Activated CD4-positive, alpha-beta T cell treated with anti-CD3 and anti-CD28 coated beads, Interleukin-2, amount 50 U/mL, for 24 hours (primary cell): ENCODE data around the gene CYP4F3.
"Not testable (repeated sequence)": the region's sequence is repeated elsewhere in the genome, so short reads cannot be mapped to it uniquely, and the experiment has no call there.

Source experiments
- DNase-seq, 2 donors: peaks; one replicate each; pipeline ENCODE4 v3.0.0-alpha.2; 2020; ENCODE audit warnings: low read depth in 1 of 2, low spot score in 1 of 2

Gene CYP4F3, protein sequence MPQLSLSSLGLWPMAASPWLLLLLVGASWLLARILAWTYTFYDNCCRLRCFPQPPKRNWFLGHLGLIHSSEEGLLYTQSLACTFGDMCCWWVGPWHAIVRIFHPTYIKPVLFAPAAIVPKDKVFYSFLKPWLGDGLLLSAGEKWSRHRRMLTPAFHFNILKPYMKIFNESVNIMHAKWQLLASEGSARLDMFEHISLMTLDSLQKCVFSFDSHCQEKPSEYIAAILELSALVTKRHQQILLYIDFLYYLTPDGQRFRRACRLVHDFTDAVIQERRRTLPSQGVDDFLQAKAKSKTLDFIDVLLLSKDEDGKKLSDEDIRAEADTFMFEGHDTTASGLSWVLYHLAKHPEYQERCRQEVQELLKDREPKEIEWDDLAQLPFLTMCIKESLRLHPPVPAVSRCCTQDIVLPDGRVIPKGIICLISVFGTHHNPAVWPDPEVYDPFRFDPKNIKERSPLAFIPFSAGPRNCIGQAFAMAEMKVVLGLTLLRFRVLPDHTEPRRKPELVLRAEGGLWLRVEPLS

DNA sequence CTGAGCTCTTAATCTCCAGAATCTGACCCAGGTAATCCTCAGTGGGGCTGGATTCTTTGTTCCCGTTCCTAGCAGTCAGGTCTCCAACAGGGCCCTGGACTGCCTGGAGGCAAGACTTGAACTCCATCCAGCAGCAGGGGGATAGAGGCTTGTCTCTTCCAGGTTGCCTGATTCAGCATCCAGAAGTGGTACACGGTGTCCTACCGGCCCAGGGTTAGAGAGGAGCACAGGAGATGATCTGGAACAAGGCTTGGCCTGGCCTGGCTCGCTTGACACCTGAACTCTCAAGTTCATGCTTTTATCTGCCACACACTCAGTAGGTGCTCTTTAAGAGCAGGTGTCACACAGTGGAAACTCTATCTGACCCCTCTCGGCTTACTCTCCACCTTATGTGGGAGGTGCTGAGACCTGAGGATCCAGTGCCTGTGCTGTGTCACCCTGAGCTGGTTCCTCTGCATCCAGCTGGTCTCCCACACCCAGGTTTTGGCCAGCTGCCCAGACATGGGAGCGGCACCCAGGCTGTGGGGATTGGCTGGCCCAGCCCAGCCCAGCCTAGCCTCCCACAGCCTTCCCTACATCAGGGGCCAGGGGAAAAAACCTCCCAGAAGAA, at the start of gene CYP4F3:
TSS of gene CYP4F3 (plus strand) at position 604 of the 610 bp plus-strand sequence. CDS start 519 bp downstream, outside the sequence.
- no peak for DNase-seq

- DNase-seq, result no peak
Observed at GRCh38 chr19:15591796-15592195, 48.9 kb upstream of the CYP4F3 start.

- not testable (repeated sequence) for DNase-seq
Observed at GRCh38 chr19:15592506-15592905, 48.2 kb upstream of the CYP4F3 start.

GRCh38 chr19:15593766-15594165, 46.9 kb upstream of the CYP4F3 start:
- DNase-seq, result not testable (repeated sequence)

DNA sequence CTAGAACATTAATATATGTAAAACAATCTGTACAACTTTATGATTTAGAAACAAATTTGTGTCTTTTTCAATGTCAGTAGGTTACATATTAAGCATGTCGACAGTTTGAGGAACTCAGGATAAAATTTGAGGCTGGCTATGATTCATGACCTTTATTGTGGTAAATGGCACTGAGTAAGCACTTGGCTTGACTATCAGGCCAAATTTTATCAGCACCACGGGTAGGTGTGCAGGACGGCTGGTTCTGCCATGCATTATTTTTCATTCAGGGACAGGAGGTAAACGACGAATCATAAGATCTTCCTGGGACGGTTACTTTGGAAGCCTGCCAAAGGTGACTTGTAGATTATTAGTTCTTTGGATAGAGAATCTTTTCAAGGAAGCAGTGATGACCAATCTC, 45.6 kb upstream of the CYP4F3 start:
- no peak for DNase-seq

DNA sequence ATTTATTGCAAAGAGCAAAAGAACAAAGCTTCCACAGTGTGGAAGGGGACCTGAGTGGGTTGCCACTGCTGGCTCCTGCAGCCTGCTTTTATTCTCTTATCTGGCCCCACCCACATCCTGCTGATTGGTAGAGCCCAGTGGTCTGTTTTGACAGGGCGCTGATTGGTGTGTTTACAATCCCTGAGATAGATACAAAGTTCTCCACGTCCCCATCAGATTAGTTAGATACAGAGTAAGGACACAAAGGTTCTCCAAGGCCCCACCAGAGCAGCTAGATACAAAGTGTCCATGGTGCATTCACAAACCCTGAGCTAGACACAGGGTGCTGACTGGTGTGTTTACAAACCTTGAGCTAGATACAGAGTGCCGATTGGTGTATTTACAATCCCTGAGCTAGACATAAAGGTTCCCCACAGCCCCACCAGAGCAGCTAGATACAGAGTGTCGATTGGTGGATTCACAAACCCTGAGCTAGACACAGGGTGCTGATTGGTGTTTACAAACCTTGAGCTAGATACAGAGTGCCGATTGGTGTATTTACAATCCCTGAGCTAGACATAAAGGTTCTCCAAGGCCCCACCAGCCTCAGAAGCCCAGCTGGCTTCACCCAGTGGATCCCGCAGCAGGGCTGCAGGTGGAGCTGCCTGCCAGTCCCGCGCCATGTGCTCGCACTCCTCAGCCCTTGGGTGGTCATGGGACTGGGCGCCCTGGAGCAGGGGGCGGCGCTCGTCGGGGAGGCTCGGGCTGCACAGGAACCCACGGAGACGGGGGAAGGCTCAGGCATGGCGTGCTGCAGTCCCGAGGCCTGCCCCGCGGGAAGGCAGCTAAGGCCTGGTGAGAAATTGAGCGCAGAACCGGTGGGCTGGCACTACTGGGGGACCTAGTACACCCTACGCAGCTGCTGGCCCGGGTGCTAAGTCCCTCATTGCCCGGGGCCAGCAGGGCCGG, 32.4 kb upstream of the CYP4F3 start:
- not testable (repeated sequence) for DNase-seq

DNA sequence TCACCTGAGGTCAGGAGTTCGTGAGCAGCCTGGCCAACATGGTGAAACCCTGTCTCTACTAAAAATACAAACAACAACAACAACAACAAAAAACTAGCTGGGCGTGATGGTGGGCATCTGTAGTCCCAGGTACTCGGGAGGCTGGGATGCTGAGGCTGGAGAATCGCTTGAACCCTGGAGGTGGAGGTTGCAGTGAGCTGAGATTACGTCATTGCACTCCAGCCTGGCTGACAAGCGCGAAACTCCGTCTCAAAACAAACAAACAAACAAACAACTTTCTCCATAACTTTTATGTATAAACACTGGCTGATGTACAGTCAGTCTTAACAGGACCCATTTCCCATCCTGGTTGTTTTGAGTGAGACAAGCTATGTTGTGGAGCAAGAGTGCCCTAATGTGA, 31.4 kb upstream of the CYP4F3 start:
- DNase-seq, result no peak

DNA sequence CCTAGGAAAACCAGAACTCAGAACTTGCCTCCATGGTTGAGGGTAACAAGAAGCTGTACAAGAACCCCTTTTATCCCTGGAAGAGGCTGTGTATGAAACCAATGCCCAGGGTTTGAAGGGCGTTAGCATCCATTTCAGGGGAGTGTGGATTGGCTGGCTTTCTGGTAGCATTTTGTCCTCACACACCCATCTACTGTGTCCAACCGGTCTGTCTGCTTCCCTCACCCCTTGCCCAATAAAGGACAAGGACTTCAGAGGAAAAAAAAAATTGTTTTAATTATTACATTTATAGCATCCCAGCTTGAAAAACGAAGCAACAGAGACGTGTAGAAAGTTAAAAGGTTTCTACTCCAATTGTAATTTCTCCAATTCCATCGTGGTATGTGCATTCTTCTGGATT, 28.4 kb upstream of the CYP4F3 start:
- no peak for DNase-seq

DNA sequence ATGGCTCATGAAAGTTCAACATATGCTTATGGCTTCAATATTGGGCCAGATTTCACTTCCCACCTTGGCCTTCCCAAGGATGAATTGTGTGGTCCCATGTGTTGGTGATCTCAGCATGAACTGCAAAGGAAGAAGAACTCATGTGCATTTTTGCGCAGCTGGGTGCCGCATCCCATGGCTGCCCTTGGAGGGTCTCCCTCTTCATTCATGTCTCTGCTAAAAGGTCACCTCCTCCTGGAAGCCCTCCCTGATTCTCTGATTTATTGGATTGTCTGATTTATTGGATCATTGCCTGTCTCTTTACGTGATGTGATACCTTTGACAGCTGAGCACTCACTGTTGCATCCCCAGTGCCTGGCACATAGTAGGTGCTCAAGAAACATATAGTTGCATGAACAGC, 27.4 kb upstream of the CYP4F3 start:
- DNase-seq, result no peak

DNA sequence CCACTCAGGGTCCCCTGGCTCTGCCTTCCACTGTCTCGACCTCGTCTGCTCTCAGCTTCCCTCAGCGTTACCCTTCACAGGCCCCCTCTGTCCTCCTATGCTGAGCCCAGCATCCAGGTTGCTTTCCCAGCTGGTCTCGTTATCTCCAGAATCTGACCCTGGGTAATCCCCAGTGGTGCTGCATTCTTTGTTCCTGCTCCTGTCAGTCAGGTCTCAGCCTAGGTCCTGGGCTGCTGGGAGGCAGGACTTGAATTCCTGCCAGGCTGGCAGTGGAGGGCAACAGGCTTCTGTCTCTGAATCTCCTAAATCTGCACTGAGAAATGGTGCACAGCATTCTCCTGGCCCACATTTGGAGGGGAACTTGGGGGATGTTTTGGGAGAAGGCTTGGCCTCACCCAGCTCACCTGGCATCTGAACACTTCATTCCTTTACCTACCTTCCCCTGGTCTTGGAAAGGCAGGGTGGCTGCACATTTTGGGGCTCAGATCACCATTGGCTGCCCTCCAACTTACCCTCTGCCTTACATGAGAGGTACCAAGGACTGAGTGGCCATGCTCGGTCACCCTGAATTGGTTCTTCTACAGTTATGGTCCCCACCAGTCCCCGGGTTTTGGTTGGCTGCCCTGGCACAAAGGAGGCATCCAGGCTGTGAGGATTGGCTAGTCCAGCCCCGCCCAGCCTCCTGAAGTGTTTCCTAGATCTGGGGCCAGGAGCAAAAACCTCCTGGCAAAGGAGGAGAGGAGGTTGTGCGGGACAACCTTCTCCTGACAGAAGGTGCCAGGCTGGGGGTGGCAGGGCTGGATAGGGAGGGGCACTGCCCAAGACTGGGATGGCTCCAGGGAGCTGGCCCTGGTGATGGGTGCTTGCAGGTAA, 26.0 kb upstream of the CYP4F3 start, which contains the start of gene CYP4F8:
TSS of gene CYP4F8 (plus strand) at position 712 of the 873 bp plus-strand sequence. CDS start 399 bp downstream, outside the sequence.
- DNase-seq, result no peak

GRCh38 chr19:15615526-15615925, 25.2 kb upstream of the CYP4F3 start:
- no peak for DNase-seq

DNA sequence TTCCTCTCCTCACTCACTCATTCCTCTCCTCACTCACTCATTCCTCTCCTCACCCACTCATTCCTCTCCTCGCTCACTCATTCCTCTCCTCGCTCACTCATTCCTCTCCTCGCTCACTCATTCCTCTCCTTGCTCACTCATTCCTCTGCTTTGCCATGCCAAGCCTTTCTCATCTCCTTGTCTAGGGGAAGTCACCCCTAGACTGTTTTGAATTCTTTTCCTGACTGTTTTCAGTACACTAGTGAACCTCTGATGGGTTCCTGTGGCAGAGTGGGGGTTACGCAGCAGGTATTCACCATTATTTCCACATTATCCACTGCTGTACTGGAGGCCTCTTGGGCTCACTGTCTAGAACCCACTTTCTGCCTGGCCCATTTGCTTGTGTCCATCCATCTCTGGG, 24.5 kb upstream of the CYP4F3 start:
- no peak for DNase-seq

DNA sequence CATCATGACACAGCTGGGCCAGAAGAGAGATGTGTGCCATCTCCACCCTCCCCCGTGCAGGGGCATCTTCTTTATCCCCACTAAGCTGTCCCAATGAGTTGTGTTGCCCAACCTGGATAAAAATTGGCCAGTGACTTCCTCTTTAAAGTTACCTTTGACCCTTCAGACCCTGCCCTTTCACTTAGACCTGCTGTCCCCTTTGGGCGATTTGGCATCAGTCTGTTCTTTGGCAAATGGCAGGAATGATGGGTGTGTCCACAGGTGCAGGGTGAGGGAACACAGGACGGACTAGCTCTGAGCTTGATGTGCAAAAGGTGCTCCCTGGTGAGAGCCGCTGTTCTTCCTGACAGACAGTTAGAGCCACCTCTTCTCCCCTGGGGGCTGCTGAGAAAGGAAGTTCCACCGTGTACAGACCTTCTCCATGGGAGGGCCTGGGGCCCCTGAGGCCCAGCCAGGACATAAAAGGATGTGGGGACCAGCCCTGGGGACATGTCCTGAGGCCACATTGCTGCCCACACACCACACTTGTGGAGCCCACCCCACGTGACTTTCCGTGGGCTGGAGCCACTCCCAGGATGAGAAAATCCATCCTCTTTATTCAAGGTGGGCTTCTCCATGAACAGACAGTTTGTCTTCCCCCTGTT, 23.9 kb upstream of the CYP4F3 start:
- no peak for DNase-seq

GRCh38 chr19:15618321-15618720, 22.4 kb upstream of the CYP4F3 start:
- DNase-seq, result no peak

DNA sequence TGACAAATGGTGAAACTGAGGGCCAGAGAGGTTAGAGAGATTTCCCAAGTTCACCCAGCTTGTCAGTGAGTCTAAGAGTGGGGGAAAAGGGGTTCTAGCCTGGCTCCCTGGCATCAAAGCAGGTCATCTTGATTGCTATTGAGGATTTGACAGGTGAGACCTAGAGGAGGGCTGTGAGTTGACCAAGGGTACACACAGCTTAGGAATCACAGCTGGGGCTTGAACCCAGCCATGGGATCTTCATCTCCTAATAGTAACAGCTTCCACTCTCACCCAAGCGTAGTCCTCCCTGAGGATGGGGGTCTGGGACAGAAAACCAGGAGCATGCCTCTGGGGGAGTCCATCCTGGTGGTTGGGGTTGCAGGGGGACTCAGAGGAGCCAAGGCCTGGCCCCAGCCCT, 18.9 kb upstream of the CYP4F3 start:
- DNase-seq, result no peak

GRCh38 chr19:15622991-15623390, 17.7 kb upstream of the CYP4F3 start:
- DNase-seq, result no peak

- DNase-seq, result no peak
Observed at GRCh38 chr19:15623711-15624318, 16.9 kb upstream of the CYP4F3 start.

DNA sequence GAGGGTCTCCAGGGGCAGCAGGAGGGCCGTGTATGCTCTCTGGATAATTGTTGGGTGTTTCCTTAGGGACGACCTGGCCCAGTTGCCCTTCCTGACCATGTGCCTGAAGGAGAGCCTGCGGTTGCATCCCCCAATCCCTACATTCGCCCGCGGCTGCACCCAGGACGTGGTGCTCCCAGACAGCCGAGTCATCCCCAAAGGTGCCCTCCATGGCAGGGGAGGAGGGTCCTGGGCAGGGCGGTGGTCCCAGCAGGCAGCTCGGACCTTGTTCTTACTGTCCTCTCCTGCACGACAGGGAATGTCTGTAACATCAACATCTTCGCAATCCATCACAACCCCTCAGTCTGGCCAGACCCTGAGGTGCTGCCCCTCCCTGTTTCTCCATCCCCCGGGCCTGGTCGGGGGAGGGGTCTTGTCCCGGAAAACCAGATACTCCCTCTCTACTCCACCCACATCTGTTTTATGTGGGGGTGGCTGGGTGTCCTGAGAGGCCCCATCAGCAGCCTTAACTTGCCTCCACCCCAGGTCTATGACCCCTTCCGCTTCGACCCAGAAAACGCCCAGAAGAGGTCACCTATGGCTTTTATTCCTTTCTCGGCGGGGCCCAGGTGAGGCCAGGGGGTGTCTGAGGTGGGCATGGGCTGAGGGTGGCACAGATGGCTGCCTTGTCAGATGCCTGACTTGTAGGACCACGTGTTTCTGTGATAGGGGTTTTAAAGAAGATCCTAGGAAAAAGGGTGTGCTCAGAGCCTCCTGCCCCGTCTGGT, 12.3 kb upstream of the CYP4F3 start:
- DNase-seq, result no peak
